ENCODE measurements around the gene ZRANB1.

ZRANB1 gene

GRCh38 chr10:125026974-125027735, 85.2 kb downstream of the ZRANB1 start:
- H3K9ac ChIP-seq (ENCODE audit: low read depth, low read length), result no peak overlapping the region
- H3K36me3 ChIP-seq (ENCODE audit: insufficient read depth, low read depth, low read length), result peaks cover 82% of the 10 kb centered on the region
- H3K27me3 ChIP-seq (ENCODE audit: insufficient read depth, low read length), result no peaks in the 10 kb centered on the region
- H3K4me1 ChIP-seq (ENCODE audit: insufficient read depth, low read length), result peaks cover 12% of the 10 kb centered on the region
- no peak overlapping the region for H3K27ac ChIP-seq (ENCODE audit: low read length)
- H3K9me3 ChIP-seq (ENCODE audit: insufficient read depth, low read depth, low read length), result no peaks in the 10 kb centered on the region
- H3K4me3 ChIP-seq (ENCODE audit: low read length), result no peak overlapping the region

- Histone ChIP-seq H3K36me3 (ENCODE audit: insufficient read depth, low read depth, low read length) (peaks cover 82% of the 10 kb centered on the region), H3K9ac (ENCODE audit: low read depth, low read length) (no peak overlapping the region), H3K27me3 (ENCODE audit: insufficient read depth, low read length) (no peaks in the 10 kb centered on the region), H3K27ac (ENCODE audit: low read length) (no peak overlapping the region), H3K9me3 (ENCODE audit: insufficient read depth, low read depth, low read length) (no peaks in the 10 kb centered on the region), H3K4me3 (ENCODE audit: low read length) (no peak overlapping the region), H3K4me1 (ENCODE audit: insufficient read depth, low read length) (peaks cover 12% of the 10 kb centered on the region)
These were observed 86.2 kb downstream of the ZRANB1 start for GRCh38 chr10:125027871-125028869.

- H3K27ac ChIP-seq (ENCODE audit: low read length), result no peak overlapping the region
- H3K27me3 ChIP-seq (ENCODE audit: insufficient read depth, low read length), result no peaks in the 10 kb centered on the region
- no peak overlapping the region for H3K4me3 ChIP-seq (ENCODE audit: low read length)
- no peaks in the 10 kb centered on the region for H3K9me3 ChIP-seq (ENCODE audit: insufficient read depth, low read depth, low read length)
- H3K9ac ChIP-seq (ENCODE audit: low read depth, low read length), result no peak overlapping the region
- H3K4me1 ChIP-seq (ENCODE audit: insufficient read depth, low read length), result peaks cover 12% of the 10 kb centered on the region
- H3K36me3 ChIP-seq (ENCODE audit: insufficient read depth, low read depth, low read length), result peaks cover 82% of the 10 kb centered on the region
These were observed 87.8 kb downstream of the ZRANB1 start for GRCh38 chr10:125029584-125030242.

GRCh38 chr10:125030567-125031197, 88.8 kb downstream of the ZRANB1 start:
- Histone ChIP-seq H3K9me3 (ENCODE audit: insufficient read depth, low read depth, low read length) (no peaks in the 10 kb centered on the region), H3K9ac (ENCODE audit: low read depth, low read length) (no peak overlapping the region), H3K36me3 (ENCODE audit: insufficient read depth, low read depth, low read length) (peaks cover 82% of the 10 kb centered on the region), H3K27ac (ENCODE audit: low read length) (no peak overlapping the region), H3K27me3 (ENCODE audit: insufficient read depth, low read length) (no peaks in the 10 kb centered on the region), H3K4me3 (ENCODE audit: low read length) (no peak overlapping the region), H3K4me1 (ENCODE audit: insufficient read depth, low read length) (peaks cover 19% of the 10 kb centered on the region)

- Histone ChIP-seq H3K27ac (ENCODE audit: low read length) (no peak overlapping the region), H3K9ac (ENCODE audit: low read depth, low read length) (no peak overlapping the region), H3K27me3 (ENCODE audit: insufficient read depth, low read length) (no peaks in the 10 kb centered on the region), H3K36me3 (ENCODE audit: insufficient read depth, low read depth, low read length) (peaks cover 85% of the 10 kb centered on the region), H3K4me1 (ENCODE audit: insufficient read depth, low read length) (peaks cover 35% of the 10 kb centered on the region), H3K9me3 (ENCODE audit: insufficient read depth, low read depth, low read length) (no peaks in the 10 kb centered on the region), H3K4me3 (ENCODE audit: low read length) (no peak overlapping the region)
These were observed 90.6 kb downstream of the ZRANB1 start for GRCh38 chr10:125032474-125033020.

- H3K27ac ChIP-seq (ENCODE audit: low read length), result no peak overlapping the region
- no peak overlapping the region for H3K4me3 ChIP-seq (ENCODE audit: low read length)
- no peaks in the 10 kb centered on the region for H3K9me3 ChIP-seq (ENCODE audit: insufficient read depth, low read depth, low read length)
- no peaks in the 10 kb centered on the region for H3K27me3 ChIP-seq (ENCODE audit: insufficient read depth, low read length)
- peaks cover 85% of the 10 kb centered on the region for H3K36me3 ChIP-seq (ENCODE audit: insufficient read depth, low read depth, low read length)
- peaks cover 41% of the 10 kb centered on the region for H3K4me1 ChIP-seq (ENCODE audit: insufficient read depth, low read length)
- no peak overlapping the region for H3K9ac ChIP-seq (ENCODE audit: low read depth, low read length)
These were observed 91.4 kb downstream of the ZRANB1 start for GRCh38 chr10:125033146-125033924.

- peaks cover 43% of the 10 kb centered on the region for H3K4me1 ChIP-seq (ENCODE audit: insufficient read depth, low read length)
- peaks cover 84% of the 10 kb centered on the region for H3K36me3 ChIP-seq (ENCODE audit: insufficient read depth, low read depth, low read length)
- H3K9ac ChIP-seq (ENCODE audit: low read depth, low read length), result no peak overlapping the region
- no peak overlapping the region for H3K27ac ChIP-seq (ENCODE audit: low read length)
- H3K9me3 ChIP-seq (ENCODE audit: insufficient read depth, low read depth, low read length), result no peaks in the 10 kb centered on the region
- H3K27me3 ChIP-seq (ENCODE audit: insufficient read depth, low read length), result no peaks in the 10 kb centered on the region
- H3K4me3 ChIP-seq (ENCODE audit: low read length), result no peak overlapping the region
These were observed 92.8 kb downstream of the ZRANB1 start for GRCh38 chr10:125034675-125035074.

- H3K27ac ChIP-seq (ENCODE audit: low read length), result no peak overlapping the region
- peaks cover 46% of the 10 kb centered on the region for H3K4me1 ChIP-seq (ENCODE audit: insufficient read depth, low read length)
- H3K36me3 ChIP-seq (ENCODE audit: insufficient read depth, low read depth, low read length), result peaks cover 80% of the 10 kb centered on the region
- no peak overlapping the region for H3K9ac ChIP-seq (ENCODE audit: low read depth, low read length)
- H3K4me3 ChIP-seq (ENCODE audit: low read length), result no peak overlapping the region
- no peaks in the 10 kb centered on the region for H3K27me3 ChIP-seq (ENCODE audit: insufficient read depth, low read length)
- no peaks in the 10 kb centered on the region for H3K9me3 ChIP-seq (ENCODE audit: insufficient read depth, low read depth, low read length)
These were observed 93.2 kb downstream of the ZRANB1 start for GRCh38 chr10:125035136-125035535.

GRCh38 chr10:125035588-125036295, 93.8 kb downstream of the ZRANB1 start:
- Histone ChIP-seq H3K27ac (ENCODE audit: low read length) (no peak overlapping the region), H3K9me3 (ENCODE audit: insufficient read depth, low read depth, low read length) (no peaks in the 10 kb centered on the region), H3K36me3 (ENCODE audit: insufficient read depth, low read depth, low read length) (peaks cover 74% of the 10 kb centered on the region), H3K4me3 (ENCODE audit: low read length) (no peak overlapping the region), H3K27me3 (ENCODE audit: insufficient read depth, low read length) (no peaks in the 10 kb centered on the region), H3K4me1 (ENCODE audit: insufficient read depth, low read length) (peaks cover 46% of the 10 kb centered on the region), H3K9ac (ENCODE audit: low read depth, low read length) (no peak overlapping the region)
